Left ventricle myocardium inferior (tissue), 1 donor: ENCODE data around the gene ARL9. TPM values are rescaled to one million over a fixed set of nuclear protein-coding genes. Genes with fewer than 3 reads are reported as not detected.

ENCODE experiments used
- DNase-seq: peaks from one replicate; pipeline ENCODE4 v3.0.0-alpha.2; 2020
- H3K27ac ChIP-seq: fragments of 200-600 bp; replicated peaks from 2 replicates; pipeline ENCODE4 v1.8.0; 2021
- H3K27me3 ChIP-seq: fragments of 200-600 bp; 2 replicates; pipeline ENCODE4 v1.8.0; 2021; ENCODE audit warnings: low read depth
- H3K36me3 ChIP-seq: fragments of 200-600 bp; 2 replicates; pipeline ENCODE4 v1.8.0; 2021
- H3K4me1 ChIP-seq: fragments of 200-600 bp; 2 replicates; pipeline ENCODE4 v1.8.0; 2021
- H3K4me3 ChIP-seq: fragments of 200-600 bp; 2 replicates; pipeline ENCODE4 v1.8.0; 2021; ENCODE audit warnings: mild to moderate bottlenecking, moderate library complexity
- H3K9me3 ChIP-seq: fragments of 200-600 bp; replicated peaks from 2 replicates; pipeline ENCODE4 v1.8.0; 2021
- intact Hi-C: fragments of 100-400 bp; cut with micrococcal nuclease; formaldehyde crosslinking; loops from one replicate; pipeline ENCODE4 v1.11.0; 2022
- total RNA-seq: library from RNA; stranded (reverse); fragmentation: NEBNext Ultra II Directional; extraction: Animal tissue kit (Norgen Biotek cat#: 25700); gene quantifications from one replicate; pipeline ENCODE4 v1.2.1, GENCODE V29; 2021
- TF ChIP-seq, protein P1 (sequence below): fragments of 200-600 bp; IDR thresholded peaks from 2 replicates; pipeline ENCODE4 v1.8.0; 2021; ENCODE audit warnings: antibody characterized with exemption, mild to moderate bottlenecking, borderline replicate concordance
- donor health status: DM: no; HTN: yes; CAD: no; lungs with severe emphysema.

Gene ARL9
- total RNA-seq, 1 donor from 2014 or later = not detected

- H3K4me1 ChIP-seq = peaks cover 12% of the 10 kb centered on the region
- H3K36me3 ChIP-seq = no peaks in the 10 kb centered on the region
- TF ChIP-seq, protein P1, sequence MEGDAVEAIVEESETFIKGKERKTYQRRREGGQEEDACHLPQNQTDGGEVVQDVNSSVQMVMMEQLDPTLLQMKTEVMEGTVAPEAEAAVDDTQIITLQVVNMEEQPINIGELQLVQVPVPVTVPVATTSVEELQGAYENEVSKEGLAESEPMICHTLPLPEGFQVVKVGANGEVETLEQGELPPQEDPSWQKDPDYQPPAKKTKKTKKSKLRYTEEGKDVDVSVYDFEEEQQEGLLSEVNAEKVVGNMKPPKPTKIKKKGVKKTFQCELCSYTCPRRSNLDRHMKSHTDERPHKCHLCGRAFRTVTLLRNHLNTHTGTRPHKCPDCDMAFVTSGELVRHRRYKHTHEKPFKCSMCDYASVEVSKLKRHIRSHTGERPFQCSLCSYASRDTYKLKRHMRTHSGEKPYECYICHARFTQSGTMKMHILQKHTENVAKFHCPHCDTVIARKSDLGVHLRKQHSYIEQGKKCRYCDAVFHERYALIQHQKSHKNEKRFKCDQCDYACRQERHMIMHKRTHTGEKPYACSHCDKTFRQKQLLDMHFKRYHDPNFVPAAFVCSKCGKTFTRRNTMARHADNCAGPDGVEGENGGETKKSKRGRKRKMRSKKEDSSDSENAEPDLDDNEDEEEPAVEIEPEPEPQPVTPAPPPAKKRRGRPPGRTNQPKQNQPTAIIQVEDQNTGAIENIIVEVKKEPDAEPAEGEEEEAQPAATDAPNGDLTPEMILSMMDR = no peak
- H3K4me3 ChIP-seq = no peak overlapping the region
- intact Hi-C loops = no loop called here
- peaks cover 10% of the 10 kb centered on the region for H3K27me3 ChIP-seq
- no peak for DNase-seq
- H3K9me3 ChIP-seq = no peaks in the 10 kb centered on the region
- no peak overlapping the region for H3K27ac ChIP-seq
Measured at GRCh38 chr4:56511098-56511497, 5.5 kb downstream of the ARL9 start.

DNA sequence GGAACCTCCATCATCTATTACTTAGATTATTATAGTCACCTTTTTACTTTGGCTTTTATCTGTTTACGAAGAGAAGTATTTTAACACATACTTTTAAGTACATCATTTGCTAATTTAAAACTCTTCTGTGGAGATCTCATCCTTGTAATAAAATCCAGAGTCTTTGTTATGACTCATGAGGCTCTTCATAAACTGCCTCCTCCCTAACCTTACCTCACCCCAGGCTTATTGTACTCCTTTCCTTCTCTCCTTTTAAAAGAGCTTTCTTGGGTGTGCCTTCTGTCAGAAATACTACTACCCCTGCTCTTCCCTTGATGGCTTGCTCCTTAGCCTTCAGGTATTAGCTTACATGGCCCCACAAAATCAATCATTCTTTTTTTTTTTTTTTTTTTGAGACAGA, 6.6 kb downstream of the ARL9 start:
- Histone ChIP-seq H3K27ac (no peak overlapping the region), H3K4me1 (peaks cover 8% of the 10 kb centered on the region), H3K9me3 (no peaks in the 10 kb centered on the region), H3K4me3 (no peak overlapping the region), H3K36me3 (no peaks in the 10 kb centered on the region), H3K27me3 (peaks cover 2% of the 10 kb centered on the region)
- TF ChIP-seq, protein P1 = no peak
- DNase-seq = no peak
- intact Hi-C loops = no loop called here

- no peaks in the 10 kb centered on the region for H3K9me3 ChIP-seq
- H3K27ac ChIP-seq = no peak overlapping the region
- H3K4me3 ChIP-seq = no peak overlapping the region
- H3K27me3 ChIP-seq = no peaks in the 10 kb centered on the region
- no peak for DNase-seq
- H3K4me1 ChIP-seq = peaks cover 8% of the 10 kb centered on the region
- intact Hi-C loops = no loop called here
- TF ChIP-seq, protein P1 = no peak
- H3K36me3 ChIP-seq = no peaks in the 10 kb centered on the region
Measured at GRCh38 chr4:56513517-56513916, 7.9 kb downstream of the ARL9 start.

- no peaks in the 10 kb centered on the region for H3K9me3 ChIP-seq
- H3K4me1 ChIP-seq = peaks cover 17% of the 10 kb centered on the region
- no peak overlapping the region for H3K27ac ChIP-seq
- TF ChIP-seq, protein P1 = no peak
- H3K4me3 ChIP-seq = peak overlapping the region; percentile 71
- peaks cover 58% of the 10 kb centered on the region for H3K27me3 ChIP-seq
- DNase-seq = peak; percentile 86
- no peaks in the 10 kb centered on the region for H3K36me3 ChIP-seq
- intact Hi-C loops = no loop called here
Measured at GRCh38 chr4:56530269-56531148, 24.9 kb downstream of the ARL9 start.

- TF ChIP-seq, protein P1 = no peak
- Histone ChIP-seq H3K4me1 (peaks cover 17% of the 10 kb centered on the region), H3K9me3 (no peaks in the 10 kb centered on the region), H3K27me3 (peaks cover 65% of the 10 kb centered on the region), H3K27ac (no peak overlapping the region), H3K36me3 (no peaks in the 10 kb centered on the region), H3K4me3 (peak overlapping the region; percentile 71)
- intact Hi-C loops = no loop called here
- DNase-seq = no peak
Measured at GRCh38 chr4:56531149-56531770, 25.7 kb downstream of the ARL9 start.
